GM21360 (cell line): Measurements from ENCODE around the gene ALG8.
A peak's percentile ranks its signal among the peaks of the same experiment; 100 is the strongest.
"Not testable (repeated sequence)": the region's sequence is repeated elsewhere in the genome, so short reads cannot be mapped to it uniquely, and the experiment has no call there.

Experiments used
- ATAC-seq: cut with Tn5 transposase; IDR thresholded peaks from one replicate; pipeline ENCODE4 v1.9.1; 2021; ENCODE audit warnings: mild to moderate bottlenecking, moderate library complexity; ENCODE audit not compliant: unreplicated experiment

Gene ALG8

DNA sequence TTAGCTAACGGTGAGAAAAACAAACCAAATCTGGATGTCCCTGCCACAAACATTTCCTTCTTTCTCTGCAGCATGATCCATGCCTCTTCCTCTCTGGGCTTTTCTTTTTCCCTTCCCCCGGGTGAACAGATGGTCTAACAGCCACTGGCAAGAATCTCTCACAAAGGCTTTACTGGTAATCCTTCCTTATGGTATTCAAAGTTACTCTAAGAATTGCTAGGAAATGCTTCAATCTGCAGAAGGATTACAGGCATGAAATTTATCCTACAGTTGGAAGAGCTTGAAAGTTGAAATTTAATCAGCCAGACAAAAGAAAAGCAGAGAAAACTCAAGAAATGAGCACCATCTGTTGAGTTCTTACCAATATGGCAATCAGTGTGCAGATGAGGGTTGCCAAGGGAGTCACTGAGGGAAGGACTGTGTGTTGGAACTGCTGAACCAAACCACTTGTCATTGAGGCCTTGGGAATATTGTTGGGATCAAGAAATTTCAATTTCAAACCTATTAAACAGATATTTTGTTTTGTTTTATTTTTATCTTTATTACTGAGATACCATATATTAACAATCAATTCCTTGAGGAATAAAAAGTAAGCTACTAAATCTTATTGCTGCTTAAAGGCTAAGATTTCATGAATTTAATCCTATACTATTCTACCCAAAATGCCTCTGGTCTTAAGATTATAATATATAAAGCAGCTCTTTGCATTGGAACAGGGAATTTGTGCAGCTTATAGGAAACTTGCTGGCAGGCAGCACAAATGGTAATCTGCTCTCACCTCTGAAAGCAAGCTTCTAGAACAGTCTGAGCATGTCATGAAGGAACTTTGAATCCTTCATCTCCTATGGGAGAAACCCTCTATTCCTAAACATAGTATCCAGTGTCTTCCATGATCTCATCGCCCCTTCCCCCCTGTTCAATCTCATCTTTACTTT is 30.1 kb downstream of the ALG8 start:
- ATAC-seq = no peak

DNA sequence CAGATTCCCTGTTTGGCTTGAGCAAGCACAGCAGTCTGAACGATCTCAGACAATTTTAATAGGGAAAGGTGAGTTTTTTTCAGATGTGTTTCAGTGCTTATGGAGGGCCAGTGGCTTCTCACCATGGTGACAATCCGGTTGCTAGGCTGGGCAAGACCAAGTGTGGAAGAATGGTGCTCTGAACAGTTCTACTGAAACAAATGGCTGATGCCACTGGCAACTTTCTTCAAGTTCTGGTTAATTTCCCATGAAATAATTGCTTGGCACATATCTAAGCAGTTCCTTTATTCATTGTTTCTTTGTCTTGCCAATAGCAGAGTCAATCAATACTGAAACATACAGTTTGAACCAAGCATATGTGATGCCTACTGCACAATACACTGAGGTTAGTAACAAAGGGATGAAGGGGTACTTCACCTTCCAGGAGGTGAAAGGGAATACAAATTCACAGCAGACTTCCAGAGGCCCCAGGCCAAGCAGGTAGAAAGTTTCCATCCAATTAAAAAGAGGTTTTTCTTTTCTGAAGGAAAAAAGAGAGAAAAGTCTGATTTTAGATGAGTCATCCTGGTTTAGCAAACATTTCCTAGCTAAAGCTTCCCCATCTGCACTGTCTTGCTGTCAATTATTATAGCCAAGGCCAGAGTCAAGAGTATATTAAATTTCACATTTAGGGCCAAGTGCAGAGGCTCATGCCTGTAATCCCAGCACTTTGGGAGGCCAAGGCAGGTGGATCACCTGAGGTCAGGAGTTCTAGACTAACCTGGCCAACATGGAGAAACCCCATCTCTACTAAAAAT is 38.6 kb downstream of the ALG8 start:
- ATAC-seq = no peak

GRCh38 chr11:78100261-78100660 is 39.2 kb downstream of the ALG8 start:
- no peak for ATAC-seq

GRCh38 chr11:78099666-78100065 is 39.8 kb downstream of the ALG8 start:
- ATAC-seq = no peak

DNA sequence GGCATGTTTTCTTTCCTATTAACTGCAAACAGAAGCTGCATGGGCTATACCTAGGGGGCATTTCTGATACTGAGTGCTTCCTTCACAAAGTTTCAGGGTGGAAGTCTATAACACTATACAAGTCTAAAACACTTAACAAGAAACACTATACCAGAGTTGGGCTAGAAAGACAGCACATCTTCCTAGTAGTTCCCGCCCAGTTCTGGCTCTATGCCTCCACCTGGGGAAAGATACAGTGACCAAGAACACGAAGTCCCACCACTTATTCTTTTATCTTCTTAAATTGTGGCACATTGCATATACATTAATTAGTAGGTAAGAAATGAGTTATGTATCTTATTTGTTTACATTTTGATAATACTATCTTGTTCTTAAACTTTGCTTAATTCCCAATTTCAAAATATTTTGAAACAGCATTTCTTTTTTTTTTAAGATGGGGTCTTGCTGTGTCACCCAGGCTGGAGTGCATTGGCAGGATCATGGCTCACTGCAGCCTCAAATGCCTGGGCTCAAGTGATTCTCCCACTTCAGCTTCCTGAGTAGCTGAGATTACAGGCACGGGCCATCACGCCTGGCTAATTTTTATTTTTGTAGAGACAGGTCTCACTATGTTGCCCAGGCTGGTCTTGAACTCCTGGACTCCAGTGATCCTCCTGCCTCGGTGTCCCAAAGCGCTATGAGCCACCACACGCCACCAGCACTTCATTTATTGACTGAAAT is 41.6 kb downstream of the ALG8 start:
- ATAC-seq = no peak

GRCh38 chr11:78094250-78094649 is 45.2 kb downstream of the ALG8 start:
- ATAC-seq = no peak

GRCh38 chr11:78086521-78087074 is 52.8 kb downstream of the ALG8 start:
- ATAC-seq = not testable (repeated sequence)

- ATAC-seq = no peak
These were observed 53.5 kb downstream of the ALG8 start for GRCh38 chr11:78085972-78086371.

DNA sequence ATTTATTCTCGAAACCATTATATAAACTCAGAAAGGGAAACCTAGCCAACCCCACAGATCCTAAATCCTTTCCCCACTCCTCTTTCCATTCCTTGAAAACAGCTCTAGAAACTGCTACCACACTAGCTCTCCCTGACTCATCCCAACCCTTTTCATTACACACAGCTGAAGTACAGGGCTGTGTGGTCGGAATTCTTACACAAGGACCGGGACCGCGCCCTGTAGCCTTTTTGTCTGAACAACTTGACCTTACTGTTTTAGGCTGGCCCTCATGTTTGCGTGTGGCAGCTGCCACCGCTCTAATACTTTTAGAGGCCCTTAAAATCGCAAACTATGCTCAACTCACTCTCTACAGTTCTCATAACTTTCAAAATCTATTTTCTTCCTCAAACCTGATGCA is 54.9 kb downstream of the ALG8 start:
- ATAC-seq = not testable (repeated sequence)

DNA sequence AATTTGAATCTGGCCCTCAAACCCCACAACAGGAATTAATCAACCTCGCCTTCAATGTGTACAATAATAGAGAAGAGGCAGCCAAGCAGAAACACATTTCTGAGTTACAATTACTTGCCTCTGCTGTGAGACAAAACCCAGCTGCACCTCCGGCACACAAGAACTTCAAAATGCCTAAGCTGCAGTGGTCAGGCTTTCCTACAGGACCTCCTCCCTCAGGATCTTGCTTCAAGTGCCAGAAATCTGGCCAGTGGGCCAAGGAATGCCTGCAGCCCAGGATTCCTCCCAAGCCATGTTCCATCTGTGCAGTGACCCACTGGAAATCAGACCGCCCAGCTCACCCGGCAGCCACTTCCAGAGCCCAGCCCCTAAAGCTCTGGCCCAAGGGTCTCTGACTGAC is 56.4 kb downstream of the ALG8 start:
- ATAC-seq = no peak

- ATAC-seq = no peak
These were observed 57.3 kb downstream of the ALG8 start for GRCh38 chr11:78082146-78082545.

DNA sequence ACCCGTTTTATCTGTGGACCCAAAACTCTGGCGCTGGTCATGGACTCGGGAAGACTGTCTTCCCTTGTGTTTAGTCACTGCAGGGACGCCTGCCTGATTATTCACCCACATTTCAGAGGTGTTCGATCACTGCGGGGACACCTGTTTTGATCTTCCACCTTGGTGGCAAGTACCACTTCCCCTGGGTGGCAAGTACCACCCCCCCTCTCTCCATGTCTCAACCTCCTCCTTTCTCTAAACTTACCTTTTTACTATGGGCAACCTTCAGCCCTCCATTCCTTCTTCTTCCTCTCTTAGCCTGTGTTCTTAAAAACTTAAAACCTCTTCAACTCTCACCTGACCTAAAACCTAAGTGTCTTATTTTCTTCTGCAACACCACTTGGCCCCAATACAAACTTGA is 57.8 kb downstream of the ALG8 start:
- ATAC-seq = no peak

GRCh38 chr11:78080818-78081495 is 58.5 kb downstream of the ALG8 start:
- ATAC-seq = no peak

GRCh38 chr11:78080084-78080817 is 59.2 kb downstream of the ALG8 start:
- ATAC-seq = no peak

DNA sequence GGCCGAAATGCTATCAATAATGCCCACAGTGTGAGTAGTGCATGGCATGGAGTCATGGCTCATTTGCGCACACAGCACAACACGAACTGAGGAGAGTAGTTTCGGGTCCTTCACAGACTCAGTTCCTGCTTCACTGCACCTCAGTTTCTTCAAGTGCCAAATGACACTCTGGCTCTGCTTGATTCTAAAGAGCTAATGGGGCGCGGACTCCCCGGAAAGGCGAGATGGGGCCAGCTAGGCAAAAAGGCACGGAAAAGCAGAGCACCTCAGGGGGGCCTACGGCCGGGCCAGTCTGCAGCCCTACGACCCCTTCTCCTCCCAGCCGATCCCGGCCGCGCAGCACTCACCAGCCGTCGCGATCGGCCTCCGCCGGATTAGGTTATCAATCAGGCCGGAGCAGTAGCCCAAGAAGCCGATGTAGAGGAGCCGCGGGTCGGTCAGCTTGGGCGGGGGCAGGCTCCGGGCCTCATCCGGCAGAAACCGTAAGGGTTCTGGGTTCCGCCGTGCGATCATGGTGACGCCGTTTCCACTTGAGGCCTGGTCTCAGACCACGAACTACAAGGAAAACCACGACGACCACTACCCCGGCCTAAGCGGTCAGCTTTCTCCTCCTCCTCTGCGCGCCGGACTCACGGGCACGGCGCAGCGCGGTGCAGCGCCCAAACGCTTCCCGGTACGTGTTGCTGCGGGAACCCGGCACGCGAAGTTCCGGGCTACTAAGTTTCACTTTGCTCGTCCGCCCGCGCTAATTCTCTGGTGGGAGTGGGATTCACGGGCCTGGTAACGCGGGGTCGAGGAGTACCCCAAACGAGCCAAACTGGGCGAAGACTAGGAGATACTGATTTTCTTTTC is 60.0 kb downstream of the ALG8 start, which contains the start of gene NDUFC2:
TSS of gene NDUFC2 (minus strand) at position 631 of the 852 bp plus-strand sequence. CDS start at position 513, 118 bp downstream.
- peak; percentile 74 for ATAC-seq

GRCh38 chr11:78078218-78079167 is 60.9 kb downstream of the ALG8 start:
- no peak for ATAC-seq

DNA sequence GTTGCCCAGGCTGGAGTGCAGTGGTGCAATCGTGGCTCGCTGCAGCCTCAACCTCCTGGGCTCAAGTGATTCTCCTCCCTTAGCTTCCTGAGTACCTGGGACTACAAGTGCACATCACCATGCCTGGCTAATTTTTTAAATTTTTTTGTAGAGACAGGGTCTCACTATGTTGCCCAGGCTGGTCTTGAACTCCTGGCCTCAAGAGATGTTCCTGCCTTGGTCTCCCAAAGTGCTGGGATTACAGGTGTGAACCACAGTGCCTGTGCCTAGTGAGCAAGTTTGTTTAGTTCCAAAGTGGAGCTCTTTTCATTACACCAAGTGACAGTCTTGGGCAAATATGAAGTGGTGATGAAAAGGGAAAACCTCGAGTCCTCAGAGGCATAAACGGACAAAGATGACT is 61.8 kb downstream of the ALG8 start:
- ATAC-seq = not testable (repeated sequence)
